HG02943 (cell line): ENCODE results near the gene GEMIN4.
"Not testable (repeated sequence)": the region's sequence is repeated elsewhere in the genome, so short reads cannot be mapped to it uniquely, and the experiment has no call there.

Source experiments
- ATAC-seq: cut with Tn5 transposase; IDR thresholded peaks from one replicate; pipeline ENCODE4 v1.9.1; 2021; ENCODE audit warnings: mild to moderate bottlenecking, low read depth, moderate library complexity; ENCODE audit not compliant: unreplicated experiment

GEMIN4 gene

DNA sequence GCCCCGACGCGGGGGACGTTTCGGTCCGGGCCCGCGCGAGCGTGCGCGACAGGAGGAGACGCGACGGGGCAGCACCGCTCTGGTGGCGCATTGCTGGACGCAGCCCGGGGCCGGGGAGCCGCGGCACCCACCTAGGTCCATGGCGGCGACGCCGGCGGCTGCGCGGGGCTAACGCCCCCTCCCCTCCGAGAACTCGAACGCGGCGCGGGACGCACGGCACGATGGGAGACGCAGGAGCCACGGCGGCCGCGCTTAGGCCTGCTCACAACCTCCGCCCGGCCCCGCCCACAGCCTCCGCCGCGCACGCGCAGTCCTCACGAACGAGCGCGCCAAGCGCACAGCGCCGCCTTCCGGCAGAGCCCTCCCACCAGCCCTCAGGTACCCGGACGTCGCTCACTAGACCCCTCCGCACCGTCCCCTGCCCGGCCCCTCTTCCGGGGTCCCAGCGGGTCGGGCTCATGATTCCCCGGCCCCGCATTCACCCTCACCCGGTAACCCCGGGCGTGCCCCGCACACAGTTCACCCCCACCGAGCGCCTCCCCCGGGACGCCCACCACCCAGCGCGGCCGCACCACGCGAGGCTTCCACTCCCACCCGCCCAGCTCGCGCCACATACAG lies at the start of gene GEMIN4:
Gene GEMIN4 (minus strand): TSS at position 263 of the 618 bp plus-strand sequence. CDS start 122 bp downstream, at position 141.
- peak; percentile 78 for ATAC-seq

DNA sequence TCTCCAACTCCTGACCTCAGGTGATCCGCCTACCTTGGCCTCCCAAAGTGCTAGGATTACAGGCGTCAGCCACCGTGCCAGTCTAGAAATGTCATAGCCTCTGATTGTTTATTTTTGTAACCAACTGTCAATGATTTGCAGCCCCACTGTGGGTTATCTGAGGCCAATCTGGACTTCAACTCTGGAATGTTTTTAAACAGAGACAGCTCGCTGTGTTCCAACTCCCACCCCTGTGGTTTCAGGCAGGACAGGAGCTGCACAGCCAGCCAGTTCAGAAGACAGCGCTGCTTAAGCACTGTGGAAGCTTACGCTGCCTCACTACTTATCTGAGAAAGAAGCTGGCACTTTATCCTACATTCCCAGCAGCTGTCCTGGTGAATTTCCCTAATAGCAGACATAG lies 49.6 kb upstream of the GEMIN4 start:
- no peak for ATAC-seq

DNA sequence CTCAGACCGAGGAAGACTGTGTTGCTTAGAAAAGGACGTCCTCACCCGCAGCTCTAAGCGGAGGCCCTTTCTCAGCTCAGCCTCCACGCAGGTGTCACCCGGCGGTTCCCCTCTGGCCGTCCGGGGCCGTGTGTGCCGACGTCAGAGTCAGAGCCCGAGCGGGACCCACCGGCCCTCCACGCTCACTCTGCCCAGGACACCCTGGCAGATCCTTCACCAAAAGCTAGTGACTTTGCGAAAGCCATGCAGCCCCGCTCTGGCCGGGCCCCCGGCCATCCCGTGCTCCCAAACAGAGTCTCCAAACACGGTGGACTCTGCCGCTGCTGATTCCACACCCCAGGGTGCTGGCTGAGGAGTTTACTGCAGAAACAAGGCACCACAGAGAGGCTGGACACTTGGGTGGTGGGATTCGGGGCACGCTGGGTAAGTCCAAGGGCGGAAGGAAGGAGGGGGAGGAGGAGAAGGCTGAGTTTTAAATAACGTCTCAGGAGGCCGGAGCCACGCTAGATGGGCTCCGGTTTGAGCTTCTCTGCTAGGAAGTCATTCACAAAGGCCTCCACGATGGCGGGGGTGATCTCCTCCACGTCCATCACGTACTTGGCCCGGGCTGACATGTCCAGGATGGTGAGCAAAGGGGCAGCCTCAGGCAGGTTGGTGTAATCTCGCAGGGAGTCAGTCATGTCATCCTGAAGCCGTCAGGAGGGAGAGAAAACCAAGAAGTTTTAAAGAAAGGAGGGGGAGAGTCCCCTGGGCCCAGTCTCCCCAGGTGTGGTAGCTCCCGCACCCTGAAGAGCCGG lies 48.6 kb upstream of the GEMIN4 start:
- no peak for ATAC-seq

DNA sequence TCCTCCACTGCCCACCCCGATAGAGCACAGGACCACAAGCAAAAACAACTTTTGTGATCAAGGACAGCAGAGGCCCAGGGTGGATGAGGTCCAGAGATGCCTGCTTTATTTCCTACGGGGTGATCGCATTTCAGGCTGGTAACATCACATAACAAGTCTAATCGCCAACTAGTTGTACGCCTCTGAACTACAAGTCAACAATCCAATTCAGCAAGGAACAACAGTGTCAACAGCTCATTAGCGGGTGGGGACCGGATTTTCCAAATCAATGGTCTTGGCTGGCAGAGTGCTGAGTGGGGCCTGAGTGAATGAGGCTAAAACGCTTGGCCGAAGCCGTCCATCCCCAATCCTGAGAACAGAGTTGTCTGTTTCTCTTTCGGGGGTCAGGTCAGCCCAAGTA lies 47.2 kb upstream of the GEMIN4 start:
- ATAC-seq: no peak

DNA sequence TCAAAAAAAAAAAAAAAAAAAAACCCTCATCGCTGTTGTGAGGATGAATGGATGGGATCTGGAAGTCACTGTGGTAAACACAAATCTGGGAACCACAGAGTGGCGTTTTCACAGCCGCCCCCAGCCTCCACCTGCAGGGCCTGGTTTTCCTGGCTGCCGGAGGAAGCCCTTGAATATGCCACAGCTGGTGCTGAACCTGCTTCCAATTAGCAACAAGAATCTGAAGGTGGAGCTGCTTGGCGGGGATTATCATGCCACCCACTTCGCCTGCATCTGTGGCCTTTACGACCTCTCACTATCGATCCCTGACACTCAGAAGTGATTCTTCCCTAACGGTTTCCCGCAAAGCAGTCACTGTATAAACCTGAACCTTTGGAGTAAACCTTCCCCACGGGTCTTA lies 46.2 kb upstream of the GEMIN4 start:
- no peak for ATAC-seq

DNA sequence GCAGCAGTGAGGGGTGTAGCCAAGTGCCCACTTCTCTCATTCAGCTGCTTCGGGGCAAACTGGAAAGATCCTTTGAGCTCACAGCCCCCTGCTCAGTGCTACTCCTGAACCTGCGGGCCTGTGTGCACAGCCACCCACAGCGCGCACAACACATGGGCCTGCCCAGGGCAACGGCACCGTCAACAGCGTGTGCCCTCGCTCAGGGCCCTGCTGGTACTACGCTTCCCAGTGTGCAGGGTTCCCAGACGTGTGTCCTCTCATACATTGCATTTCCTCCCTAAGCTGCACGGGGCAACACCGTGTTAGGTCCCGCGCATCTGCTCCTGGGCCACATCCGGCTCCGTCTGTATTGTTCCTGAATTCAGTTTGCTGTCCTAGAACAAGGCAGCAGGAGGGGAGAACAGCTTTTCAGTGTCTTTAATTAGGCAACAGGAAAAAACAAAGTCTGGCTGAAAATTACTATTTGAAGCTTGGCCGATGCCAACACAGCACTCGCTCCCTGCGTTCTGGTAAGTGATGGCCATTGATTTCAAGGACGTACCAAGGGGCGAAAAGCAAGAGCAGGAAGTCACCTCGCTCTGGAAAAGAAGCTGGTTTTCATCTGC lies 45.3 kb upstream of the GEMIN4 start:
- ATAC-seq: no peak

DNA sequence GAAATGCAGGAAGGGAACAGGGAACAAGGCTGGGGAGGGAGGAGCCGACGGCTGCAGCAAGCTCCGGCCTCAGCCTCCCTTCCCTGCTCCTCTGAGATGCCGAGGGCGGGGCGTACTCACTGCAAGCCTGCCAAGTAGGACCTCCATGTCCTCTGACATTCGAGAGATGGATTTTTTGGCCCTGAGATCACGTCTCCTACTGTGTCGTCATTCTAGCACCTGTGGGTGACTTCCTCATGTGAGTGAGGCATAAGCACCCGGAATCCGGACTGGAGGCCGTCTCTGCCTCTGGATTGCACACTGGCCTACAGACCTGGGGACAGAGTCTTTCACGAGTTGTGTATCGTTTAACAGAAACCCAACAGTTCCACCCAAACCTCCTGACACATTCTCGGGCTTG lies 44.5 kb upstream of the GEMIN4 start:
- no peak for ATAC-seq

DNA sequence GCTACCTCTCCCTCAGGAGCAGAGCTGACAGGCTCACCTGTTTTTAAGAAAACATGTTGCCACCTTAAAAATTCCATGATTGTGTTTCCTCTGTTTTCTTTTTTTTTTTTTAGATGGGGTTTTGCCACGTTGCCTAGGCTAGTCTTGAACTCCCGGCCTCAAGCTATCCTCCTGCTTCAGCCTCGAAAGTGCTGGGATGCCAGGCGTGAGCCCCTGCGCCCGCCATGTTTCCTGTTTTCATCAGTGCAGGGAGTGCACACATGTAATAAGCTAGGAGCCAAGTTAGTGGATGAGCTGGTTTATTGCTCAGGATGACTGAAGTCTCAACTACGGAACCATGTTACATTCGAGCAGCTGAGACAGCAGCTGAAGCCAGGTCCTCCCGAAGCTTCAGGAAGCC lies 43.7 kb upstream of the GEMIN4 start:
- no peak for ATAC-seq

DNA sequence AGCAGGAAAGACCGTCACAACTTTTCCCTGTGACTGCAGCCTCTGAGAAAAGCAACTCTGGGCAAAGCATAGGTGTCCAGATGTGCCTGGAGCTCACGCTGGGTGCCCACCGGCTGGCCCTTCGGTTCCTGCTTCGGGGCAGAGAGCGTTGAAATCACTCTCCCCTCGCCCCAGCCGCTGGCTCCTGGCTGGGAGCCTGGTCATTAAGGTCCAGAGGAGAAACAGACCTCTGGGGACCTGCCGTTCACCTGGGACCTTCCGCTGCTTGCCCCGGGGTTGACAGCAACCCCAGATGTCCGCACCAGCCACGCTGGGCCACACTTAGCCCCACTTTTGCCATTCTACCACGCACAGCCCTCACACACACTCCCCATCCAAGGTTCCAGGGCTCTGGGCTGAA lies 43.2 kb upstream of the GEMIN4 start:
- ATAC-seq: no peak

DNA sequence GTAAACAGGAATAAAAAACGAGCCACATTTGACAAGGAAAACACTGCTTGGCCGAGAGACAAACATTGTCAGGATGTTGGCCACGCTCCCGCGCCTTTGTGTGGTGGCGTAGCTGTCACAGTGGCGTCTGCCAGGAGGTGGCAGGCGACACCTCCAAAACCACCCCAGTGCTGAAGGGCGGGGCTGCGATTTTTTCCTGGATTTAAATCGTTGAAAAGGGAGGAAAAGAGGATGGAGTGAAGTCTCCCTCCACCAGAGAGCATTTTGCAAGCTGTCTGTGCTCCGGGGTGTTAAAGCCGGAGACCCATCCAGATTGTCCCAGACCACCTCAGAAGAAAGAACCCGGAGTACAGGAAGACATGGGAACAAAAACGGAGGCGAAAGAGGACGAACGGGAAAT lies 42.8 kb upstream of the GEMIN4 start:
- ATAC-seq: no peak

DNA sequence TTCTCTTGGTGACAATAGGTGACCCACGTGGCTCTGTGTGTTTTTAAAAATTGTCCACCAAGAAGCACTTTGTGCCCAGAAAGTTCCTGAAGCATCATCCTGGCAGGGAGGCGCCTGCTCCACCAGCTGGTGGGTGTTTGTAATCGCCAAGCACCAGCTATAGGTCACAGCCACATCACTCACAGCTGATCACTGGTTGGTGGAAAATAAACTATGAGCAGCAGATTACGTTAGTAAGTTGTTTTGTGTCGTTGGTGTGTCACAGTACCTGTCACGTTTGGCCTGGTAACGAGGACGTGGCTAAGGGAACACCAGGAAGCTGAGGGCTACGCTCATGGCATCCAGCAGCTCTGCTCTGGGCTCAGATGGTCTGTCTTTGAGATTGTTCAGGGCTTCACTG lies 40.2 kb upstream of the GEMIN4 start:
- no peak for ATAC-seq

DNA sequence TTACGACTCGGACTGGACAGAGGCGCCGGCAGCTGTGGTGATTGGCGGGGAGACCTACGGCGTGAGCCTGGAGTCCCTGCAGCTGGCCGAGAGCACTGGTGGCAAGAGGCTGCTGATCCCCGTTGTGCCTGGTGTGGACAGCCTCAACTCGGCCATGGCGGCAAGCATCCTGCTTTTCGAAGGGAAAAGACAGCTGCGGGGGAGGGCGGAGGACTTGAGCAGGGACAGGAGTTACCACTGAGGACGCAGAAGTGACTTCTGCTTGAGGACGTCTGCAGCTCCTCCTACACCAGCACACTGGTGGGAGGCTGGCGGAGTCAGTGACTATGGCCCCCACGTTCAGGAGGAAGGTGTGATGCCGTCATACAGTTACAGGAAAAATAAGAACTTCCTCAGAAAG lies 39.8 kb upstream of the GEMIN4 start:
- ATAC-seq: no peak

DNA sequence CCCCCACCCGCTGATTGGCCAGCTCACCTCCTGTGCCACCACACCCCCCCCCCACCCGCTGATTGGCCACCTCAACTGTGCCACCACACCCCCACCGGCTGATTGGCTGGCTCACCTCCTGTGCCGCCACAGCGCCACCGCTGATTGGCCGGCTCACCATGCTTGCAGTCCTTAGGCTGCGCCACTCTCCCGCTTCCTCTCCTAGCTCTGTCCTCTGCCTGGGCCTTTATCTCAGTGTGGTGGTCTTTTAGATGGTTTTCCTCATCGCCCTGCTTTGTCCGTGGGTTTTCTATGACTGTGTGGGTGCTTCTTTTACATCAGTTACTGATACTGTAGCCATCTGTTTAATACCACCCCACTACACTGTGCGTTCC lies 38.8 kb upstream of the GEMIN4 start:
- not testable (repeated sequence) for ATAC-seq

DNA sequence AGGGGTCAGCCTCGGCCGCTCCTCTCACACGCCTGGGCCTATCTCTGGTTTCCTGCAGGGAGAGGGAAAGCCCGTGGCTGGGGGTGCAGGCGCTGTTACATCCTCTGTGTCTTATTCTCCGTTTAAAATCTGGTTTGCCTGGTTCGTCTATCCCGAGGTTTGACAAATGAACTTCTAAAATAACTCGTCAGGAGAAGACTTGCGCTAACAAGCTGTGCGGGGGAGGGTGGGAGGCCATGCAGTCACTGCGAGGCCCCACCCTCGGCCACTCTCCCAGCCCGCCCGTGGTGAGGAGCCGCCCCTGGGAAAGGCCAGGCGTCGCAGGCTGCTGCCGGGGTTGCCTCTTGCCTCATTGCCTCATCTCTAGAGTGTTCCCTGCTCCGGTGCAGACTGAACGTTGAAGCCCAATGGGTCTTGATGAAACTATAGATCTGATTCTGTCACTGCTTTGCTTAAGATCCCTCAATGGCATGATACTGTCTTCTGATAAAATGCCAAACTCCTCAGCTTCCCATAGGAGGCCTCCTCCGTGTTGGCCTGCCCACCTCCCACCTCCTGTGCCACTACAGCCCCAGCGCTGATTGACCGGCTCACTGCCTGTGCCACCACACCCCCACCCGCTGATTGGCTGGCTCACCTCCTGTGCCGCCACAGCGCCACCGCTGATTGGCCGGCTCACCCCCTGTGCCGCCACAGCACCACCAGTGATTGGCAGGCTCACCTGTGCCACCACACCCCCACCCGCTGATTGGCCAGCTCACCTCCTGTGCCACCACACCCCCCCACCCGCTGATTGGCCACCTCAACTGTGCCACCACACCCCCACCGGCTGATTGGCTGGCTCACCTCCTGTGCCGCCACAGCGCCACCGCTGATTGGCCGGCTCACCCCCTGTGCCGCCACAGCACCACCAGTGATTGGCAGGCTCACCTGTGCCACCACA lies 38.1 kb upstream of the GEMIN4 start:
- ATAC-seq: not testable (repeated sequence)

DNA sequence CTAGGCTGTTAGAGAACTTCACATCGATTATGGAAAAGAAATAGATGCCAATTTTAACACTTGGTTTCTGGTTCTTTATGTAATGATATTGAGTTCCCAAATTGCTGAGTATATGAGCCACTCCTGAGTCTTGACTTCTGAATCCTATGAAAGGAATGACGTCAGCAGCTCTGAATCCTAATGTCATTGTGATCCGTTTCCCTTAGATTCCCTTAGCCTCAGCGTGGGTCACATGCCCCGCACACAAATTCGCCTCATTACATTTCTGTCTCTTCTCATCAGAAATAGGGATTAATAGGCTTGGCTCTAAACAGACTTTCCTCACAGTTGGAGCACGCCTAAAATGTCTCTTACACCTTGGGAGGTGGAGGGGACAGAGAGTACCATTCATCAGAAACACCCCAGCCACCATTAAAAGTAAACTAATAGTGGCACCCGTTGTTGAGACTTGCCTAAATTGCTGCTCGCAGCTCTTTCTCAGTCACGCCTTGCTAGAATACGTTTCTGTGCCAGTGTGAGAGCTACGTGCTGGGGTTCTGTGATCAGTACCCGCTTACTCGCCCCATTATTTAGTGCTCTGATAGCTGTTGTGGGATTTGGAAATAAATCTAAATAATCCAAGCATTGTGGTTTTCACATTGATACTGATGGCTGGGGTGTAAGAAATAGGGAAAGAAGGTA lies 37.2 kb upstream of the GEMIN4 start:
- ATAC-seq: no peak

DNA sequence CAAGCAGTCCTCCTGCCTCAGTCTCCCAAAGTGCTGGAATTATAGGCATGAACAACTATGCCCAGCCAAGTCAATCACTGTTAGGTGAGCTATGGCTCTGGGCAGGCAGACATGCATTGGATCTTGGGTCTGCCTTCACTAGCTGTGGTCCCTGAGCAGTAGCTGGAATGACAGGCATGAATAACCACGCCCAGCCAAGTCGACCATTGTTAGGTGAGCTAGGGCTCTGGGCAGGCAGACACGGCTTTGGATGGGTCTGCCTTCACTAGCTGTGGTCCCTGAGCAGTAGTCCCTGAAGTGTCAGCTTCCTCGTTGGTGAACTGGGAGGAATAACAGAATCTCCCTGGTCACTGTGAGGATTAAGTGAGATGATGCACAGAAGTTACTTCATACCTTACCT lies 36.5 kb upstream of the GEMIN4 start:
- no peak for ATAC-seq

DNA sequence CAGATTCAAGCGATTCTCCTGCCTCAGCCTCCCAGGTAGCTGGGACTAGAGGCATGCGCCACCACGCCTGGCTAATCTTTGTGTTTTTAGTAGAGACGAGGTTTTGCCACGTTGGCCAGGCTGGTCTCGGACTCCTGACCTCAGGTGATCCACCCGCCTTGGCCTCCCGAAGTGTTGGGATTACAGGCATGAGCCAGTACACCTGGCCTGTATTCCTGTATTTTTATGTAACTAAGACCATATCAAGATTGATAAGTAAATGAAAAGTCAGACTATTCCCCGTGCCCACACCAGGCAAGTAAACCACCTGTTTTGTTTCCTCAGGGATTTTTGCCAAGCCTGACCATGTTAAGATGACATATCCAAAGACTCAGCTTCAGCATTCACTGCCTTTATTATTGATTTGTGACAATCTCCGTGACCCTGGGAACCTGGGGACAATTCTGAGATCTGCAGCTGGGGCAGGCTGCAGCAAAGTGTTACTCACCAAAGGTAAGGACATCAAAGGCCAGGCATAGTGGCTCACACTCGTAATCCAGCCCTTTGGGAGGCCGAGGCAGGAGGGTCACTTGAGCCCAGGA lies 35.7 kb upstream of the GEMIN4 start:
- ATAC-seq: no peak

DNA sequence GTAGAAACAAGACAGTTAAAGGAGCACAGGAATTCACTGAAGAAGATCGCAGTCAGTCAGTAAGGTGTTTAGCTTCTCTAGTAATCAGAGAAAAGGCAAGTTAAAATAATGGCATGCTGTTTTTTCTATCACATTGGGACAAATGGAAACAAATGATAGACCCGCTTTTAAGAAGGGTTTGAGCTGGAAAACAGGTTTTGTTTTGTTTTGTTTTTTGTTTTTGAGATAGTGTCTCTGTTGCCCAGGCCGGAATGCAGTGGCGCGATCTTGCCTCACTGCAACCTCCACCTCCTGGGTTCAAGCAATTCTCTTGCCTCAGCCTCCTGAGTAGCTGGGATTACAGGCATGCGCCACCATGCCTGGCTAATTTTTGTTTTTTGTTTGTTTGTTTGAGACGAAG lies 33.8 kb upstream of the GEMIN4 start:
- ATAC-seq: not testable (repeated sequence)

DNA sequence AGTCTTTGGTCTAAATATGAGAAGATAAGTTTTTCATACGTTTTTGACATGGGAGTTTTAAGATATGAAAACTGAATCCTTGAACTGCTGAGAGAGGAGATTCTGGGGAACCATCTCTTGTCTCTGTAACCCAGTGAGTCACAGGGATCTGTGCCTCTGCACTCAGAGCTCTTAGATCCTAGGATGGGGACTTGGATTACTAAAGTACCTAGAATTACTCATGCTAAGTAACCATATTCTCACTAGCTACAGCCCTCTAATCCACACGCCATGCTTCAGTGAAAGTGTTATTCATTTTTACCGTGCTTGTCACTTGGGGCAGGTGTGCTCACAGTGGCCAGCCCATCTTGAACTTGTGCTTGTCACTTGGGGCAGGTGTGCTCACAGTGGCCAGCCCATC lies 32.1 kb upstream of the GEMIN4 start:
- no peak for ATAC-seq
